ENCODE results near the gene WBP1L.

DNA sequence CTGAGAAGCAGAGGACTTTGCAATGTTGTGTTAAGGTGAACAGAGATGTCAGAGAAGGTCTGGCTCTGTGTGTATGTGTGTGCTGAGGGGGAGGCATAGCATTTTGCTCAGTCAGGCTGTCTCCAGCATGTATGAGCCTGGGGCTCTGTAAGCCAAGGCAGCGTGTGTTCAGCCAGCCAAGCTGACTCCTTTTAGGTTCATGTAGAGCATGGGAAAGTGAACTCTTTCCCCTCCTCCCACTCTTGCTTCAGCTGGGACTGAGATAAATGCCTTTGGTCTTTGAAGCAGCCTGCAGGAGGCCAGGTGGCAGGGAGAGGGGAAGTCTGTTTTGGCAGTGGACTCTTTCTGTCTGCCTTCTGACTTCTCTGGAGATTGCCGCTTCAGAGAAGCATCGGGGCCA lies 25.5 kb upstream of the WBP1L start:
- TF ChIP-seq TRIM28 (IDR thresholded peaks at IDR 0.05; ENCODE audit: borderline replicate concordance, low read length) (peak; percentile 98), REST (tag by site-specific recombination; IDR thresholded peaks at IDR 0.05) (no peak), PRDM4 (tag by site-specific recombination; IDR thresholded peaks at IDR 0.05) (no peak), ZXDB (tag by site-specific recombination; IDR thresholded peaks at IDR 0.05) (no peak), BCL11A (tag by site-specific recombination; IDR thresholded peaks at IDR 0.05; ENCODE audit: low read depth) (no peak), ZNF311 (tag by site-specific recombination; IDR thresholded peaks at IDR 0.05; ENCODE audit: borderline replicate concordance) (no peak), ZNF510 (tag by site-specific recombination; IDR thresholded peaks at IDR 0.05; ENCODE audit: insufficient replicate concordance) (no peak), PRDM1 (tag by site-specific recombination; IDR thresholded peaks at IDR 0.05) (peak; percentile 84), ZNF132 (tag by site-specific recombination; IDR thresholded peaks at IDR 0.05; ENCODE audit: borderline replicate concordance) (no peak), ZNF362 (tag by site-specific recombination; IDR thresholded peaks at IDR 0.05) (no peak)
- TF ChIP-seq, protein P1, sequence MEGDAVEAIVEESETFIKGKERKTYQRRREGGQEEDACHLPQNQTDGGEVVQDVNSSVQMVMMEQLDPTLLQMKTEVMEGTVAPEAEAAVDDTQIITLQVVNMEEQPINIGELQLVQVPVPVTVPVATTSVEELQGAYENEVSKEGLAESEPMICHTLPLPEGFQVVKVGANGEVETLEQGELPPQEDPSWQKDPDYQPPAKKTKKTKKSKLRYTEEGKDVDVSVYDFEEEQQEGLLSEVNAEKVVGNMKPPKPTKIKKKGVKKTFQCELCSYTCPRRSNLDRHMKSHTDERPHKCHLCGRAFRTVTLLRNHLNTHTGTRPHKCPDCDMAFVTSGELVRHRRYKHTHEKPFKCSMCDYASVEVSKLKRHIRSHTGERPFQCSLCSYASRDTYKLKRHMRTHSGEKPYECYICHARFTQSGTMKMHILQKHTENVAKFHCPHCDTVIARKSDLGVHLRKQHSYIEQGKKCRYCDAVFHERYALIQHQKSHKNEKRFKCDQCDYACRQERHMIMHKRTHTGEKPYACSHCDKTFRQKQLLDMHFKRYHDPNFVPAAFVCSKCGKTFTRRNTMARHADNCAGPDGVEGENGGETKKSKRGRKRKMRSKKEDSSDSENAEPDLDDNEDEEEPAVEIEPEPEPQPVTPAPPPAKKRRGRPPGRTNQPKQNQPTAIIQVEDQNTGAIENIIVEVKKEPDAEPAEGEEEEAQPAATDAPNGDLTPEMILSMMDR (tag by site-specific recombination; IDR thresholded peaks at IDR 0.05), result no peak
- TF ChIP-seq, protein P2, sequence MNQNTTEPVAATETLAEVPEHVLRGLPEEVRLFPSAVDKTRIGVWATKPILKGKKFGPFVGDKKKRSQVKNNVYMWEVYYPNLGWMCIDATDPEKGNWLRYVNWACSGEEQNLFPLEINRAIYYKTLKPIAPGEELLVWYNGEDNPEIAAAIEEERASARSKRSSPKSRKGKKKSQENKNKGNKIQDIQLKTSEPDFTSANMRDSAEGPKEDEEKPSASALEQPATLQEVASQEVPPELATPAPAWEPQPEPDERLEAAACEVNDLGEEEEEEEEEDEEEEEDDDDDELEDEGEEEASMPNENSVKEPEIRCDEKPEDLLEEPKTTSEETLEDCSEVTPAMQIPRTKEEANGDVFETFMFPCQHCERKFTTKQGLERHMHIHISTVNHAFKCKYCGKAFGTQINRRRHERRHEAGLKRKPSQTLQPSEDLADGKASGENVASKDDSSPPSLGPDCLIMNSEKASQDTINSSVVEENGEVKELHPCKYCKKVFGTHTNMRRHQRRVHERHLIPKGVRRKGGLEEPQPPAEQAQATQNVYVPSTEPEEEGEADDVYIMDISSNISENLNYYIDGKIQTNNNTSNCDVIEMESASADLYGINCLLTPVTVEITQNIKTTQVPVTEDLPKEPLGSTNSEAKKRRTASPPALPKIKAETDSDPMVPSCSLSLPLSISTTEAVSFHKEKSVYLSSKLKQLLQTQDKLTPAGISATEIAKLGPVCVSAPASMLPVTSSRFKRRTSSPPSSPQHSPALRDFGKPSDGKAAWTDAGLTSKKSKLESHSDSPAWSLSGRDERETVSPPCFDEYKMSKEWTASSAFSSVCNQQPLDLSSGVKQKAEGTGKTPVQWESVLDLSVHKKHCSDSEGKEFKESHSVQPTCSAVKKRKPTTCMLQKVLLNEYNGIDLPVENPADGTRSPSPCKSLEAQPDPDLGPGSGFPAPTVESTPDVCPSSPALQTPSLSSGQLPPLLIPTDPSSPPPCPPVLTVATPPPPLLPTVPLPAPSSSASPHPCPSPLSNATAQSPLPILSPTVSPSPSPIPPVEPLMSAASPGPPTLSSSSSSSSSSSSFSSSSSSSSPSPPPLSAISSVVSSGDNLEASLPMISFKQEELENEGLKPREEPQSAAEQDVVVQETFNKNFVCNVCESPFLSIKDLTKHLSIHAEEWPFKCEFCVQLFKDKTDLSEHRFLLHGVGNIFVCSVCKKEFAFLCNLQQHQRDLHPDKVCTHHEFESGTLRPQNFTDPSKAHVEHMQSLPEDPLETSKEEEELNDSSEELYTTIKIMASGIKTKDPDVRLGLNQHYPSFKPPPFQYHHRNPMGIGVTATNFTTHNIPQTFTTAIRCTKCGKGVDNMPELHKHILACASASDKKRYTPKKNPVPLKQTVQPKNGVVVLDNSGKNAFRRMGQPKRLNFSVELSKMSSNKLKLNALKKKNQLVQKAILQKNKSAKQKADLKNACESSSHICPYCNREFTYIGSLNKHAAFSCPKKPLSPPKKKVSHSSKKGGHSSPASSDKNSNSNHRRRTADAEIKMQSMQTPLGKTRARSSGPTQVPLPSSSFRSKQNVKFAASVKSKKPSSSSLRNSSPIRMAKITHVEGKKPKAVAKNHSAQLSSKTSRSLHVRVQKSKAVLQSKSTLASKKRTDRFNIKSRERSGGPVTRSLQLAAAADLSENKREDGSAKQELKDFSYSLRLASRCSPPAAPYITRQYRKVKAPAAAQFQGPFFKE (tag by site-specific recombination; IDR thresholded peaks at IDR 0.05; ENCODE audit: borderline replicate concordance), result no peak
- TF ChIP-seq, protein P3, sequence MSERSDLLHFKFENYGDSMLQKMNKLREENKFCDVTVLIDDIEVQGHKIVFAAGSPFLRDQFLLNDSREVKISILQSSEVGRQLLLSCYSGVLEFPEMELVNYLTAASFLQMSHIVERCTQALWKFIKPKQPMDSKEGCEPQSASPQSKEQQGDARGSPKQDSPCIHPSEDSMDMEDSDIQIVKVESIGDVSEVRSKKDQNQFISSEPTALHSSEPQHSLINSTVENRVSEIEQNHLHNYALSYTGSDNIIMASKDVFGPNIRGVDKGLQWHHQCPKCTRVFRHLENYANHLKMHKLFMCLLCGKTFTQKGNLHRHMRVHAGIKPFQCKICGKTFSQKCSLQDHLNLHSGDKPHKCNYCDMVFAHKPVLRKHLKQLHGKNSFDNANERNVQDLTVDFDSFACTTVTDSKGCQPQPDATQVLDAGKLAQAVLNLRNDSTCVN (tag by site-specific recombination; optimal IDR thresholded peaks at IDR 0.05), result no peak
